ENCODE measurements around the gene WAC. TPM values are rescaled to one million over a fixed set of nuclear protein-coding genes. Genes with fewer than 3 reads are reported as not detected.

The WAC gene
- total and polyA plus RNA-seq, 5 donors from 2014 or later: 80.5 to 205 (median 91.6) TPM

GRCh38 chr10:28578454-28578853, 45.5 kb downstream of the WAC start:
- Histone ChIP-seq H3K27ac (ENCODE audit: insufficient read depth, low read length, poor library complexity, severe bottlenecking) (no peak overlapping the region), H3K36me3 (ENCODE audit: control insufficient read depth, insufficient read depth, low read length) (peaks cover 30% of the 10 kb centered on the region), H3K27me3 (ENCODE audit: control insufficient read depth, insufficient read depth, low read length) (no peaks in the 10 kb centered on the region), H3K9me3 (ENCODE audit: control insufficient read depth in 2 of 2, low read length in 2 of 2) (no peaks in the 10 kb centered on the region), H3K4me1 (ENCODE audit: control insufficient read depth, insufficient read depth, low read length, poor library complexity, severe bottlenecking) (peaks cover 64% of the 10 kb centered on the region), H3K4me3 (ENCODE audit: low read depth, low read length) (no peak overlapping the region)
- H3K36me3 Mint-ChIP-seq: peaks cover 27% of the 10 kb centered on the region
- H3K4me3 Mint-ChIP-seq: peak overlapping the region in 2 of 4 donors; percentile 32 to 77
- no peak for ATAC-seq (ENCODE audit: low read depth in 2 of 2)
- H3K27ac Mint-ChIP-seq: no peak overlapping the region
- no peak for DNase-seq
- H3K4me1 Mint-ChIP-seq: peaks cover 49 to 92% (median 78%) of the 10 kb centered on the region in 4 donors
- no peaks in the 10 kb centered on the region for H3K9me3 Mint-ChIP-seq
- H3K27me3 Mint-ChIP-seq: no peaks in the 10 kb centered on the region

GRCh38 chr10:28580825-28581224, 47.9 kb downstream of the WAC start:
- Mint-ChIP-seq H3K27me3 (no peaks in the 10 kb centered on the region), H3K9me3 (no peaks in the 10 kb centered on the region), H3K36me3 (peaks cover 29% of the 10 kb centered on the region), H3K4me1 (peaks cover 51 to 83% (median 71%) of the 10 kb centered on the region in 4 donors), H3K4me3 (no peak overlapping the region), H3K27ac (peak overlapping the region; percentile 5 to 89 (median 86))
- Histone ChIP-seq H3K27me3 (ENCODE audit: control insufficient read depth, insufficient read depth, low read length) (no peaks in the 10 kb centered on the region), H3K27ac (ENCODE audit: insufficient read depth, low read length, poor library complexity, severe bottlenecking) (no peak overlapping the region), H3K9me3 (ENCODE audit: control insufficient read depth in 2 of 2, low read length in 2 of 2) (no peaks in the 10 kb centered on the region), H3K4me3 (ENCODE audit: low read depth, low read length) (peak overlapping the region; percentile 6), H3K36me3 (ENCODE audit: control insufficient read depth, insufficient read depth, low read length) (peaks cover 50% of the 10 kb centered on the region), H3K4me1 (ENCODE audit: control insufficient read depth, insufficient read depth, low read length, poor library complexity, severe bottlenecking) (peaks cover 49% of the 10 kb centered on the region)
- ATAC-seq (ENCODE audit: low read depth in 2 of 2) (no peak), DNase-seq (no peak)

GRCh38 chr10:28581916-28582315, 49.0 kb downstream of the WAC start:
- Histone ChIP-seq H3K4me1 (ENCODE audit: control insufficient read depth, insufficient read depth, low read length, poor library complexity, severe bottlenecking) (peaks cover 41% of the 10 kb centered on the region), H3K36me3 (ENCODE audit: control insufficient read depth, insufficient read depth, low read length) (peaks cover 59% of the 10 kb centered on the region), H3K9me3 (ENCODE audit: control insufficient read depth in 2 of 2, low read length in 2 of 2) (no peaks in the 10 kb centered on the region), H3K27ac (ENCODE audit: insufficient read depth, low read length, poor library complexity, severe bottlenecking) (no peak overlapping the region), H3K4me3 (ENCODE audit: low read depth, low read length) (peak overlapping the region; percentile 6), H3K27me3 (ENCODE audit: control insufficient read depth, insufficient read depth, low read length) (no peaks in the 10 kb centered on the region)
- peak overlapping the region; percentile 63 to 89 (median 81) for H3K27ac Mint-ChIP-seq
- H3K9me3 Mint-ChIP-seq: no peaks in the 10 kb centered on the region
- H3K27me3 Mint-ChIP-seq: no peaks in the 10 kb centered on the region
- H3K4me3 Mint-ChIP-seq: peak overlapping the region; percentile 9 to 52 (median 32)
- peak in 1 of 3 donors; percentile 17 for DNase-seq
- peaks cover 51 to 82% (median 74%) of the 10 kb centered on the region in 4 donors for H3K4me1 Mint-ChIP-seq
- ATAC-seq (ENCODE audit: low read depth in 2 of 2): no peak
- peaks cover 32% of the 10 kb centered on the region for H3K36me3 Mint-ChIP-seq

DNA sequence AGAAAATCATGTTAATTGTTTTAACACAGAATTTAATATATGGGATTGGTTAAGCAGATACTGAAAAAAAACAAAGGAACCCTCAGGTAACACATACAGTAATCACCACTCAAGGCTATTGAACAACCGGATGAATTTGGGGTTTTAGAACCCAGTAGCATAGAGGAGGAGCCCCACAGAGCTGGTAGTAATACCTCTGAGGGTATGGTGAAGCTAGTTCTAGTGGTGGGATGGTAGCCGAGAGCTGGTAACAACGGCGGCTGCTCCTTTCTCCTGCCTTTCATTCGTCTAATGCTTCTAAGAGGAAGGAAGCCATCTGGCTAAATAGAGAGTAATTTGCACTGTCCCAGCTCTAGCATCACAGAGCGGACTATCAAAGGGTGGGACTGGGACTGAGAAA, 52.2 kb downstream of the WAC start:
- peak overlapping the region in 1 of 4 donors; percentile 8 for H3K4me3 Mint-ChIP-seq
- Histone ChIP-seq H3K9me3 (ENCODE audit: control insufficient read depth in 2 of 2, low read length in 2 of 2) (no peaks in the 10 kb centered on the region), H3K4me3 (ENCODE audit: low read depth, low read length) (no peak overlapping the region), H3K27me3 (ENCODE audit: control insufficient read depth, insufficient read depth, low read length) (no peaks in the 10 kb centered on the region), H3K36me3 (ENCODE audit: control insufficient read depth, insufficient read depth, low read length) (peaks cover 68% of the 10 kb centered on the region), H3K4me1 (ENCODE audit: control insufficient read depth, insufficient read depth, low read length, poor library complexity, severe bottlenecking) (peaks cover 24% of the 10 kb centered on the region), H3K27ac (ENCODE audit: insufficient read depth, low read length, poor library complexity, severe bottlenecking) (no peak overlapping the region)
- no peak for DNase-seq
- peak overlapping the region; percentile 15 to 53 (median 32) for H3K27ac Mint-ChIP-seq
- ATAC-seq (ENCODE audit: low read depth in 2 of 2): no peak
- H3K36me3 Mint-ChIP-seq: peaks cover 27% of the 10 kb centered on the region
- H3K9me3 Mint-ChIP-seq: no peaks in the 10 kb centered on the region
- H3K27me3 Mint-ChIP-seq: no peaks in the 10 kb centered on the region
- H3K4me1 Mint-ChIP-seq: peaks cover 56 to 74% (median 60%) of the 10 kb centered on the region in 4 donors

- Mint-ChIP-seq H3K4me1 (peaks cover 48 to 65% (median 51%) of the 10 kb centered on the region in 4 donors), H3K27me3 (no peaks in the 10 kb centered on the region), H3K9me3 (no peaks in the 10 kb centered on the region), H3K4me3 (no peak overlapping the region), H3K27ac (no peak overlapping the region), H3K36me3 (peaks cover 31% of the 10 kb centered on the region)
- peaks cover 17% of the 10 kb centered on the region for H3K4me1 ChIP-seq (ENCODE audit: control insufficient read depth, insufficient read depth, low read length, poor library complexity, severe bottlenecking)
- H3K36me3 ChIP-seq (ENCODE audit: control insufficient read depth, insufficient read depth, low read length): peaks cover 77% of the 10 kb centered on the region
- H3K27me3 ChIP-seq (ENCODE audit: control insufficient read depth, insufficient read depth, low read length): no peaks in the 10 kb centered on the region
- no peak overlapping the region for H3K4me3 ChIP-seq (ENCODE audit: low read depth, low read length)
- H3K9me3 ChIP-seq (ENCODE audit: control insufficient read depth in 2 of 2, low read length in 2 of 2): no peaks in the 10 kb centered on the region
- ATAC-seq (ENCODE audit: low read depth in 2 of 2) (no peak), DNase-seq (no peak)
- H3K27ac ChIP-seq (ENCODE audit: insufficient read depth, low read length, poor library complexity, severe bottlenecking): no peak overlapping the region
Observed at GRCh38 chr10:28586176-28586575, 53.3 kb downstream of the WAC start.

DNA sequence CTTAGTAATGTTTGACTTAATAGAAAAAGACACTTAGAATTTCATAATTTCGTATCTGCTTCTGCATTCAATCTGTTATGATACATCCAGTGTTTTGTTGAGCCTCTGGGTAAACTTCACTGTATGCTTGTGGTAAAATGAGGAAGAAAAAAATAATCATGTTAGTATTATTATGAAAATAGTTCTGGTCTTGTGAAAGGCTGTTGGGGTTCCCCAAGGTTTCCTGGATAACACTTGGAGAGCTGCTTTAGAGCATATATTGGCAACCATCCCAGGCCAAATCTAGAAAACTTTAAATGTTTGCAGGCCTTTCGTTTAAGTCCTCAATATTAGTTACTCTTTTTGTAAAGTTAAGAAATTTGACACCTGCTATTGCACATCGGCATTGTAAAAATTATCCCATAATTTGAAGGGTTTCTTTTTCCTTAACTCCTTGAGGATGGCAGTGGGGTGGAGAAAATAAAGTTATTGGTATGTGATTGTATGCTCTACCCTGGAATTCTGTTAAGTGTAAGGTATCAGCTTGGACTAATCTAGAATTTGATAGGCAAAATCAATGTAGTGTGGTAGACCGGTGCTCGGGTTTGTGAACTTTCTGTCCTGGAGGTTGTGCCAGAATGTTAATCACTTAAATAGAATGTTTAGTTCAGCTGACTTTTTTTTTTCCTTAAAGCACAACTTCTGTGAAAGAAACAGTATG, 54.5 kb downstream of the WAC start:
- Mint-ChIP-seq H3K4me3 (no peak overlapping the region), H3K27ac (no peak overlapping the region), H3K36me3 (peaks cover 36% of the 10 kb centered on the region), H3K4me1 (peaks cover 45 to 64% (median 48%) of the 10 kb centered on the region in 4 donors), H3K9me3 (no peaks in the 10 kb centered on the region), H3K27me3 (no peaks in the 10 kb centered on the region)
- no peaks in the 10 kb centered on the region for H3K9me3 ChIP-seq (ENCODE audit: control insufficient read depth in 2 of 2, low read length in 2 of 2)
- ATAC-seq (ENCODE audit: low read depth in 2 of 2) (no peak), DNase-seq (no peak)
- H3K27ac ChIP-seq (ENCODE audit: insufficient read depth, low read length, poor library complexity, severe bottlenecking): no peak overlapping the region
- no peaks in the 10 kb centered on the region for H3K27me3 ChIP-seq (ENCODE audit: control insufficient read depth, insufficient read depth, low read length)
- peaks cover 90% of the 10 kb centered on the region for H3K36me3 ChIP-seq (ENCODE audit: control insufficient read depth, insufficient read depth, low read length)
- H3K4me1 ChIP-seq (ENCODE audit: control insufficient read depth, insufficient read depth, low read length, poor library complexity, severe bottlenecking): peaks cover 7% of the 10 kb centered on the region
- no peak overlapping the region for H3K4me3 ChIP-seq (ENCODE audit: low read depth, low read length)

DNA sequence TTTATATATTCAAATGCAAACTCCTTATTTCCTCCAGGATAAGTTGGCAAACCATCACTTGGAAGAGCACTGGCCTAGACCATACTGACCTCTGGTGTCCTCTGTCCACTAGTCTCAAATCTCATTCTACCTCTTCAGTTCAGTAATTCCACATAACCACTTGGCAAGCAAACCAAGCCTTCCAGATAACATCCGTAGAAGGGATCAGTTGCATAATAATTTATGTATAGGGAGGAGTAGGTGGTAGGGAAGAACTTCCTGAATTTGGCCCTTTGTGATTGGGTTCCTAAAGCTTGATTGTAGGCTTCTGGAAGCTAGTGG, 55.0 kb downstream of the WAC start:
- no peak overlapping the region for H3K27ac ChIP-seq (ENCODE audit: insufficient read depth, low read length, poor library complexity, severe bottlenecking)
- Mint-ChIP-seq H3K4me3 (no peak overlapping the region), H3K9me3 (no peaks in the 10 kb centered on the region), H3K27ac (no peak overlapping the region), H3K36me3 (peaks cover 37% of the 10 kb centered on the region), H3K27me3 (no peaks in the 10 kb centered on the region), H3K4me1 (peaks cover 45 to 63% (median 49%) of the 10 kb centered on the region in 4 donors)
- no peak overlapping the region for H3K4me3 ChIP-seq (ENCODE audit: low read depth, low read length)
- no peaks in the 10 kb centered on the region for H3K27me3 ChIP-seq (ENCODE audit: control insufficient read depth, insufficient read depth, low read length)
- DNase-seq (no peak), ATAC-seq (ENCODE audit: low read depth in 2 of 2) (no peak)
- peaks cover 91% of the 10 kb centered on the region for H3K36me3 ChIP-seq (ENCODE audit: control insufficient read depth, insufficient read depth, low read length)
- H3K9me3 ChIP-seq (ENCODE audit: control insufficient read depth in 2 of 2, low read length in 2 of 2): no peaks in the 10 kb centered on the region
- peaks cover 2% of the 10 kb centered on the region for H3K4me1 ChIP-seq (ENCODE audit: control insufficient read depth, insufficient read depth, low read length, poor library complexity, severe bottlenecking)

DNA sequence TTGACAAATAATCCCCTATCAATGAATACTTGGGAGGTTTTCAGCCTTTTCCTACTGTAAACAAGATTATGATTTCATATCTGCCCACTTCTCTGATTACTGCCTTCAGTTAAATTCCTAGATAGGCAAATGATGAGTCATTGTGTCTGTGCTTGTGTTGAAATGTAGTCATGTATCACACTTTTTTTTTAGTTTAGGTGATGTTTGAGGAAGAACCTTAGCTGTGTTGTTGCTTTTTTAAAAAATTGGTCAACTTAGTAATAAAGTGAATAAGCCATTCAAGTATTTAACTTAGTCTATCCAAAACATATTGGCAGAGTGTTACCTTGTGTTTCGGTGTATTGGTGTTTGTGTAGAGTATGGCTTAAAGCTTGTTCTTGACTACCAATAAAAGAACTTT, 60.0 kb downstream of the WAC start:
- ATAC-seq (ENCODE audit: low read depth in 2 of 2): peak in 1 of 2 donors; percentile 25
- H3K4me1 Mint-ChIP-seq: peaks cover 39 to 67% (median 53%) of the 10 kb centered on the region in 4 donors

More for the DNA sequence above, 60.0 kb downstream of the WAC start:
- Histone ChIP-seq H3K4me1 (ENCODE audit: control insufficient read depth, insufficient read depth, low read length, poor library complexity, severe bottlenecking) (peaks cover 18% of the 10 kb centered on the region), H3K4me3 (ENCODE audit: low read depth, low read length) (no peak overlapping the region), H3K27ac (ENCODE audit: insufficient read depth, low read length, poor library complexity, severe bottlenecking) (no peak overlapping the region), H3K27me3 (ENCODE audit: control insufficient read depth, insufficient read depth, low read length) (no peaks in the 10 kb centered on the region), H3K36me3 (ENCODE audit: control insufficient read depth, insufficient read depth, low read length) (peaks cover 74% of the 10 kb centered on the region), H3K9me3 (ENCODE audit: control insufficient read depth in 2 of 2, low read length in 2 of 2) (no peaks in the 10 kb centered on the region)
- Mint-ChIP-seq H3K27ac (peak overlapping the region in 1 of 3 donors; percentile 30), H3K9me3 (no peaks in the 10 kb centered on the region), H3K36me3 (peaks cover 39% of the 10 kb centered on the region), H3K4me3 (peak overlapping the region; percentile 11 to 42 (median 32)), H3K27me3 (no peaks in the 10 kb centered on the region)
- DNase-seq: no peak
